ENCODE measurements around the gene SKIL. TPM values are rescaled to one million over a fixed set of nuclear protein-coding genes. Genes with fewer than 3 reads are reported as not detected.

SKIL gene
- total RNA-seq, 4 donors from 2014 or later = 26.7 to 45.1 (median 29.4) TPM

- no peak for DNase-seq
- TF ChIP-seq POLR2A (IDR thresholded peaks at IDR 0.05) (no peak), CTCF (IDR thresholded peaks at IDR 0.05 in 4 of 5, conservative IDR thresholded peaks at IDR 0.05 in 1 of 5) (no peak)
- Histone ChIP-seq H3K4me3 (no peak overlapping the region), H3K36me3 (no peaks in the 10 kb centered on the region), H3K27me3 (no peaks in the 10 kb centered on the region), H3K9me3 (no peaks in the 10 kb centered on the region), H3K4me1 (no peaks in the 10 kb centered on the region), H3K27ac (no peak overlapping the region)
- intact Hi-C loops (cut with DNase I; ENCODE audit: low total_unique reads) (no loop called here), in situ Hi-C loops (cut with MboI; ENCODE audit: low sequenced_read_pairs in 4 of 4) (no loop called here)
- no peak for ATAC-seq
Observed at GRCh38 chr3:170429050-170429449, 71.5 kb downstream of the SKIL start.

- no peak overlapping the region for H3K4me3 ChIP-seq
- ATAC-seq (no peak), DNase-seq (no peak)
- no peak for TF ChIP-seq CTCF (IDR thresholded peaks at IDR 0.05 in 4 of 5, conservative IDR thresholded peaks at IDR 0.05 in 1 of 5)
- TF ChIP-seq POLR2A (IDR thresholded peaks at IDR 0.05) = no peak
- in situ Hi-C loops (cut with MboI; ENCODE audit: low sequenced_read_pairs in 4 of 4) = no loop called here
- intact Hi-C loops (cut with DNase I; ENCODE audit: low total_unique reads) = no loop called here
- H3K27me3 ChIP-seq = no peaks in the 10 kb centered on the region
- H3K4me1 ChIP-seq = no peaks in the 10 kb centered on the region
- H3K27ac ChIP-seq = no peak overlapping the region
- H3K36me3 ChIP-seq = no peaks in the 10 kb centered on the region
- H3K9me3 ChIP-seq = no peaks in the 10 kb centered on the region
Observed at GRCh38 chr3:170431054-170431453, 73.5 kb downstream of the SKIL start.

- H3K27me3 ChIP-seq = no peaks in the 10 kb centered on the region
- TF ChIP-seq CTCF (IDR thresholded peaks at IDR 0.05 in 4 of 5, conservative IDR thresholded peaks at IDR 0.05 in 1 of 5) (no peak), POLR2A (IDR thresholded peaks at IDR 0.05) (no peak)
- in situ Hi-C loops (cut with MboI; ENCODE audit: low sequenced_read_pairs in 4 of 4) (no loop called here), intact Hi-C loops (cut with DNase I; ENCODE audit: low total_unique reads) (no loop called here)
- no peak overlapping the region for H3K4me3 ChIP-seq
- no peaks in the 10 kb centered on the region for H3K4me1 ChIP-seq
- H3K36me3 ChIP-seq = no peaks in the 10 kb centered on the region
- ATAC-seq (no peak), DNase-seq (no peak)
- H3K27ac ChIP-seq = no peak overlapping the region
- no peaks in the 10 kb centered on the region for H3K9me3 ChIP-seq
Observed at GRCh38 chr3:170432416-170432815, 74.9 kb downstream of the SKIL start.

GRCh38 chr3:170436697-170437096, 79.2 kb downstream of the SKIL start:
- in situ Hi-C loops (cut with MboI; ENCODE audit: low sequenced_read_pairs in 4 of 4) = no loop called here
- DNase-seq = no peak

More at GRCh38 chr3:170436697-170437096, 79.2 kb downstream of the SKIL start:
- Histone ChIP-seq H3K27ac (no peak overlapping the region), H3K9me3 (no peaks in the 10 kb centered on the region), H3K36me3 (no peaks in the 10 kb centered on the region), H3K4me1 (no peaks in the 10 kb centered on the region), H3K27me3 (no peaks in the 10 kb centered on the region), H3K4me3 (no peak overlapping the region)
- intact Hi-C loops (cut with DNase I; ENCODE audit: low total_unique reads) = no loop called here
- TF ChIP-seq POLR2A (IDR thresholded peaks at IDR 0.05) (no peak), CTCF (IDR thresholded peaks at IDR 0.05 in 4 of 5, conservative IDR thresholded peaks at IDR 0.05 in 1 of 5) (no peak)
- ATAC-seq = no peak
